CD4-positive, alpha-beta T cell treated with Interleukin-1 beta for 1 hour (primary cell): ENCODE measurements around the gene MAP3K10.
"Not testable (repeated sequence)": the region's sequence is repeated elsewhere in the genome, so short reads cannot be mapped to it uniquely, and the experiment has no call there.

Experiments used
- DNase-seq, 2 donors: peaks; one replicate each; pipeline ENCODE4 v3.0.0-alpha.2; 2020 to 2022

Gene MAP3K10

GRCh38 chr19:40217934-40218890 is 27.0 kb downstream of the MAP3K10 start, which contains the start of gene TTC9B:
TSS of gene TTC9B (minus strand) at chr19:40218384. CDS start at chr19:40218381, 3 bp downstream.
- peak; percentile 36 to 45 for DNase-seq

DNA sequence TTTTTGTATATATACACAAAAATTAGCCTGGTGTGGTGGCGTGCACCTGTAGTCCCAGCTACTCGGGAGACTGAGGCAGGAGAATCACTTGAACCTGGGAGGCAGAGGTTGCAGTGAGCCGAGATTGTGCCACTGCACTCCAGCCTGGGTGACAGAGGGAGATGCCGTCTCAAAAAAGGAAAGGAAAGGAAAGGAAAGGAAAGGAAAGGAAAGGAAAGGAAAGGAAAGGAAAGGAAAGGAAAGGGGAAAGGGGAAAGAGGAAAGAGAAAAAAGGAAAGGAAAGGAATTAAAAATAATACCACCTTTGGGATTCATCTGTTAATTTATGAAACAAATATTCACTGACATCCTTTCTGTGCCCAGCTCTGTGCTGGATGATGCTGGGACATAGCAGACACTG is 27.8 kb downstream of the MAP3K10 start:
- not testable (repeated sequence) for DNase-seq

DNA sequence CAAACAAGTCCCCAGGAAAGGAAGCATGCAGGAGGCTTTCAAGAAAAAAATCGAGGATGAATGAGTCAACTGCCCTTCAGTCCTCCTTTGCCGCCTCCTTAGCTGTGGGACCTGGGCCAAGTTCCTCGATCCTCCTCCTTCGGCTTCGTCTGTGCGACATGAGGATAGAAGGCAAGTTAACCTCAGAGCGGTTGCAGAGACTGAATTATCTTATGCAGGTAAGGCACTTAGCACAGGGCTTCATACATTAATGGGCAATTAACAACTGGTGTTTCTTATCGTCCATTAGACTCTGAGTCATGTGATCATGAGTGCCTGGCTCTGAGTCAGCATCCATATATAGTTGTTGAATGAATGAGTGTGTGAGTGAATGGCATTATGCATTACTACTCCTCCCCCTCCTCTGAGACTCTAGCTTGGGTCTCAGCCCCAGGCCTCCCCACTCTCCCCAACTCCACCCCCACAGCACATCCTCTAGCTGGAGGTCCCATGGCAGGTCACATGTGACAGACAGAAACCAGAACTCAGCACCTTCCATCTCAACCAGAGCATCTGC is 28.6 kb downstream of the MAP3K10 start:
- DNase-seq, result no peak

DNA sequence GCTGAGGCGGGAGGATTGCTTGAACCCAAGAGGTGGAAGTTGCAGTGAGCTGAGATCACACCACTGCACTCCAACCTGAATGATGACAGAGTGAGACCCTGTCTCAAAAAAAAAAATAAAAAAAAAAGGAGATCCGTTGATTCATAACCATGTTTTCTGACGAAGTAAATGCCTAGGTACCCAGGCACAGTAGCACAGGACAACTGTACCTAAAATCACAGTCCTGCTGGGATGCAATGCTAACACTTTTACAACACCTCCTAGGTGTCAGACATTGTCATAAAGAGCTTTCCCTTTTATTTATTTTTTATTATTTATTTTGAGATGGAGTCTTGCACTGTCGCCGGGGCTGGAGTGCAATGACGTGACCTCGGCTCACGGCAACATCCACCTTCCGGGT is 29.4 kb downstream of the MAP3K10 start:
- DNase-seq, result no peak

DNA sequence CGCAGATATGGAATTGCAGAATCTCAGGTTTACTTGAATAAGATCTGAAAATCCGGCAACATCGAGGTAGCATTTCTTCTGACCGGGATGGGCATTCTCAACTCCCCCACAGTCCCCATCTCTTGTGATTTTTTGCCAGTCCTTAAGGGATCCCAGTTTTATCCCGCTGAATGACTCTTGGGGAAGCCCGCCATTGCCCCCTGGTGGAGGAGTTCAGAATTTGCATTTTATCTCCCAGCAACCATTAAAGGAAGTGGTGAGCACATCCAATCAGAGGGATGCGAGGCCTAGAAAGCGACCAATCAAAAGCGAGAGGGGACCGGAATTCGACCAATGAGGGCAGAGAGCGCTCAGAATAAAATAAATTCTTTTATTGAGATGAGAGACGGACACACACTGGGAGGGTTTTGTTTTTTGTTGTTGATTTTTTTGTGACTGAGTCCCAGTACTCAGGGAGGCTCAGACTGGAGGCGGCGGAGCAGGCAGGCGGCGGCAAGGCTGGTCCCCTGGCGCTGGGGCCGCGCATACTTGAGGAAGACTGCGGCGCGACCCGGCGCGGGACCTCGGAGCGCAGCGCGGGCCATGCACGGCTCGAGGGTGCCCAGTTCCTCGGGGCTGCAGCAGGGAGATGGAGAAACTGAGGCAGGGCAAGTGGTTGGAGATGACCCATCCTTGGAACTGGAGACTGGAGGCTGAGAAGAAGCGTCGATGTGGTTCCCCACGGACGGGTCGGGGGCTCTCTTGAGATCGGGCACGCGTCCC is 30.8 kb downstream of the MAP3K10 start:
- peak; percentile 86 to 87 for DNase-seq

DNA sequence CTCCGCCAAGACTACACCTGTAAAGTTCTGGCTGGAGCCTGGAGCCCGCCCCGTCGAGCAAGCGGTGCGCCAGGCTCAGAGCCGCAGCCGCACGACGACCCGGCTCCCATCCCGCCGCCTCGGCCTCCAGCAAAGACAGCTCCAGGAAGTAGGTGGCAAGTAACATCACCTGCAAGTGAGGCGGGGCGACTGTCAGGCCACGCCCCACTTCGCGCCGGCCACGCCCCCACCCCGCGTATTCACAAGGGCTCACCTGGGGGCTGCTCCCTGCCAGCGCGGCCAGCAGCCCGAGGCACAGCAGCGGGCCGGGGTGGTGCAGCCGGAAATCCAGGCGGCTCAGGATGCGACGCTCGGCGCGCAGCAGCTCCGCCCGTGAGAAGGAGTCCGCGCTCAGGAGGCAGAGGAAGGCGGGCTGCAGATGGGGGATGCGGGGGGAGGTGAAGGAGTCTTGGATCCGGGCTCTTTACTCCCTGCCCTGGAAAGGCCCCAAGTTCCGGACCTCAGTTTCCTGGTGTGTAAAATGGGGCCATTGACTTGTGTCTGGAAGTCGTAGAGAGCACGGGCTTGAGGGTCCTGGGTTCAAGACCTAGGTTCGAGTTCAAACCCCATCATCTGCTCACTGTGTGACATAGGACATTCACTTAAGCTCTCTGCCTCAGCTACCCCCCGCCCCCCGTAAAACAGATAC is 32.1 kb downstream of the MAP3K10 start:
- DNase-seq, result peak; percentile 39 to 55

GRCh38 chr19:40224342-40225150 is 33.3 kb downstream of the MAP3K10 start:
- DNase-seq, result no peak

- no peak for DNase-seq
Measured at GRCh38 chr19:40225440-40226305, 34.4 kb downstream of the MAP3K10 start.

DNA sequence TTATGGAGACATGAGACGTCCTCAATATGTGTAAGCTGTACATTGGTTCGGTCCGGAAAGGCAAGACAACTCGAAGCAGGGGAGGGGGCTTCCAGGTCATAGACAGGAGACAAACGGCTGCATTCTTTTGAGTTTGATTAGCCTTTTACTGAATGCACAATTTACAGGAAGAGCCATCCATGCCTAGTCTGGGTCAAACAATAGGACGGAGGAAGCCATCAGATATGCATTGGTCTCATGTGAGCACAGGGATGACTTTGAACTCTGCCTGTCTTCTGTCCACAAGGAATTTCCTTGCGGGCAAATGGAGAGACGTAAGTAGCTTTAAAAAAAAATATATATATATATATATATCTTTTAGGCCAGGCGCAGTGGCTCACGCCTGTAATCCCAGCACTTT is 37.1 kb downstream of the MAP3K10 start:
- DNase-seq, result no peak

DNA sequence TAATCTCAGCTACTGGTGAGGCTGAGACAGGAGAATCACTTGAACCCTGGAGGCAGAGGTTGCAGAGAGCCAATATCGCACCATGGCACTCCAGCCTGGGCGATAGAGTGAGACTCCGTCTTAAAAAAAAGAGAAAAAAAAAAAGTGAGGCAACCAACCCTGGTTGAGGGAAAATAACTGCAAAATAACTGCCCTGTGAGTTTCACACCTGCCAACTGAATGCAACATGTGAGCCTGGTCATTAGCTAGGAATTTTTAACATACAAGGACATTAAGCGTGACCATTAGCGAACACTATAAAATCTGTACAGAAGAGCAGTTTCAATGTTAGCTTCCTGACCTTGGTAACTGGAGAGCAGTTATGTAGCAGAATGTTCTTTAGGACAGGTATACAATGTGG is 37.6 kb downstream of the MAP3K10 start:
- no peak for DNase-seq

- no peak for DNase-seq
Measured at GRCh38 chr19:40229484-40229883, 38.3 kb downstream of the MAP3K10 start.

DNA sequence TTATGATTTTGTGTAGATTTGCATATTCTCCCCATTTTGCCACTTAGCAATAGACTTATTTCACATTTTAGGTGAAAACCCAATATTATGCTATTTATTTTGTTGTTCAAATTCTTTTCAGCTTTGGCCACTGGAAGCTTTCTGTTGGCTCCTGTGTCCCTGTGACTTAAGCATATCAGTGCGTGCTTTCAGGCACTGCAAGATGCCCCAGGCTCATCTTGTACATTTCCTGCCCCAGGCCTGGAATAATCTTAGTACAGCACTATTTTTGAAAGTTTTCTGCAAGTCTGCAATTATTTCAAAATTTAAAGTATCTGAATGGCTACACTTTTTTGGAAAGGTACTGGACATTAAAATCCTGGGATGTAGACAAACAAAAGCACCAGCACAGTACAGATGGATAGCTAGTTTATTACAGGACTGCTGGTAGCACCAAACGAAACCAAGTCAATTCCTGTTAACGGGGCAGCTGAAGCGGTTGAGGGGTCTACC is 38.7 kb downstream of the MAP3K10 start:
- no peak for DNase-seq

GRCh38 chr19:40231057-40231456 is 39.8 kb downstream of the MAP3K10 start:
- DNase-seq, result no peak

GRCh38 chr19:40231544-40232424 is 40.6 kb downstream of the MAP3K10 start:
- DNase-seq, result no peak

GRCh38 chr19:40232479-40232878 is 41.3 kb downstream of the MAP3K10 start:
- DNase-seq, result no peak

DNA sequence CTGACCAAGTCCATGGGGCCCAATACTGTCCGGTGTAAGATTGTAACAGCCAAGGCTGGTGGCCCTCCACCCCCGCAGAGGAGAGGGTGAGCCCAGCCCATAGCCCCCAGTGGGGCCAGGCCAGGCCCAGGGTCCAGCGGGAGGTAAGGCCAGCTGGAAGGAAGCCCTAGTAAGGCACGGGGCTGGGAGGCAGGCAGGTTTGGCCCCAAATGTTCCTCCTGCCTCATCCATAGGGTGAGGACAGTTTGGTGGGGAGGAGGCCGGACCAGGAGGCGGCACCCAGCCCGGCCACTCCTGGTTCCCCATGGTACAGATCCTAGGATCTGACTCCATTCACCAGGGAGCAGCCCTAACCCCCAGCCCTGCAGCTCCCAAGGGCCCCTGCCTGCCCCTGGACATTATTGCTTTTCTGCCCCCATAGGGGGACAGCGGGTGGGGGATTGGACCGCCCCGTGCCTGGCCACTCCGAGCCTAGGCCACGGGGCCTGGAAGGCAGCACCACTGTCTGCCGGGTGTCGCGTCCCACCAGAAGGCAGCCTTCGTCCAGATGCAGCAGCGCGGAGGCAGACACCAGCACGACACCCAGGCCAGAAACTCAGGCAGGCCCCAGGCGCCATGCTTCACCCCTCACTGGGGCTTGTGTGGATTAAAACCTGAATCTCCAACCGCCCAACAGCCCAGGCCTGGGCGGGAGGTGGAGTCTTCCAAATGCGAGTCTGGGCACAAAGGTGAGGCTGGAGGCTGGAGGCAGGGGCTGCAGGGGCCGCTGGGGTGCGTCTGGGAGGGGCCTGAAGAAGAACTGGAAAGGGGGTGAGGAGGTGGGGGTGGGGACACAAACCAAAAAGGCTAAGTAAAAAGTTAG is 42.0 kb downstream of the MAP3K10 start:
- DNase-seq, result no peak

GRCh38 chr19:40233811-40234389 is 42.7 kb downstream of the MAP3K10 start:
- DNase-seq, result no peak
